Hepatocyte (in vitro differentiated cells): ENCODE measurements around the gene ATP2B3.

Experiments used
- CTCF ChIP-seq: fragments of 200-600 bp; sonication (generic); IDR thresholded peaks from 2 replicates; pipeline ENCODE4 v1.5.1; 2016; ENCODE audit warnings: antibody characterized with exemption, mild to moderate bottlenecking; ENCODE audit not compliant: poor library complexity
- EZH2 ChIP-seq: fragments of 200-600 bp; sonication (generic); IDR thresholded peaks from 2 replicates; pipeline ENCODE4 v1.6.1; 2016; ENCODE audit warnings: antibody characterized with exemption, mild to moderate bottlenecking, borderline replicate concordance
- EZH2phosphoT487 ChIP-seq: fragments of 200-600 bp; sonication (generic); IDR thresholded peaks from one replicate; pipeline ENCODE4 v1.6.1; 2018; ENCODE audit warnings: antibody characterized with exemption, mild to moderate bottlenecking, low read depth, moderate library complexity; ENCODE audit not compliant: unreplicated experiment, severe bottlenecking

GRCh38 chrX:153549231-153549630 is 31.8 kb downstream of the ATP2B3 start:
- TF ChIP-seq EZH2phosphoT487 (no peak), EZH2 (no peak), CTCF (no peak)
